ENCODE data around the gene SLC13A4.

SLC13A4 gene

GRCh38 chr7:135658564-135658963, 69.4 kb downstream of the SLC13A4 start:
- Histone ChIP-seq H3K4me3 (ENCODE audit: low read length) (no peak overlapping the region), H4K20me1 (ENCODE audit: insufficient read depth, low read length) (no peaks in the 10 kb centered on the region; the same call in 1 of the 2 replicates), H3K9ac (ENCODE audit: low read length) (no peak overlapping the region), H2AFZ (ENCODE audit: low read depth, low read length) (no peak overlapping the region), H3K4me1 (ENCODE audit: low read length) (peaks cover 13% of the 10 kb centered on the region; the same call in 1 of the 2 replicates), H3K36me3 (replicated peaks; ENCODE audit: low read depth, low read length) (no peaks in the 10 kb centered on the region), H3K4me2 (ENCODE audit: low read length) (no peak overlapping the region), H3K79me2 (ENCODE audit: low read length) (peaks cover 12% of the 10 kb centered on the region), H3K27ac (ENCODE audit: low read length) (no peak overlapping the region), H3K27me3 (ENCODE audit: low read depth, low read length) (no peaks in the 10 kb centered on the region), H3K9me3 (ENCODE audit: insufficient read depth, low read length) (no peaks in the 10 kb centered on the region)
- no peak for TF ChIP-seq CTCF (IDR thresholded peaks at IDR 0.05; ENCODE audit: low read depth, low read length)
- TF ChIP-seq EZH2phosphoT487 (IDR thresholded peaks at IDR 0.05; ENCODE audit: low read depth), result no peak

- no peak overlapping the region for H3K4me2 ChIP-seq (ENCODE audit: low read length)
- no peaks in the 10 kb centered on the region for H3K27me3 ChIP-seq (ENCODE audit: low read depth, low read length)
- H3K4me1 ChIP-seq (ENCODE audit: low read length), result no peaks in the 10 kb centered on the region
- H3K4me3 ChIP-seq (ENCODE audit: low read length), result no peak overlapping the region
- no peak for TF ChIP-seq EZH2phosphoT487 (IDR thresholded peaks at IDR 0.05; ENCODE audit: low read depth)
- TF ChIP-seq CTCF (IDR thresholded peaks at IDR 0.05; ENCODE audit: low read depth, low read length), result no peak
- peaks cover 8% of the 10 kb centered on the region for H3K36me3 ChIP-seq (replicated peaks; ENCODE audit: low read depth, low read length)
- H3K27ac ChIP-seq (ENCODE audit: low read length), result no peak overlapping the region
- H3K79me2 ChIP-seq (ENCODE audit: low read length), result no peaks in the 10 kb centered on the region
- H2AFZ ChIP-seq (ENCODE audit: low read depth, low read length), result no peak overlapping the region
- H3K9me3 ChIP-seq (ENCODE audit: insufficient read depth, low read length), result no peaks in the 10 kb centered on the region
- no peaks in the 10 kb centered on the region for H4K20me1 ChIP-seq (ENCODE audit: insufficient read depth, low read length)
- H3K9ac ChIP-seq (ENCODE audit: low read length), result no peak overlapping the region
Measured at GRCh38 chr7:135653340-135654080, 74.5 kb downstream of the SLC13A4 start.

GRCh38 chr7:135650831-135651573, 77.0 kb downstream of the SLC13A4 start:
- Histone ChIP-seq H3K79me2 (ENCODE audit: low read length) (no peaks in the 10 kb centered on the region), H3K9ac (ENCODE audit: low read length) (no peak overlapping the region), H3K4me1 (ENCODE audit: low read length) (no peaks in the 10 kb centered on the region), H2AFZ (ENCODE audit: low read depth, low read length) (no peak overlapping the region), H3K4me2 (ENCODE audit: low read length) (no peak overlapping the region), H4K20me1 (ENCODE audit: insufficient read depth, low read length) (no peaks in the 10 kb centered on the region), H3K4me3 (ENCODE audit: low read length) (no peak overlapping the region), H3K27ac (ENCODE audit: low read length) (no peak overlapping the region), H3K36me3 (replicated peaks; ENCODE audit: low read depth, low read length) (peaks cover 27% of the 10 kb centered on the region), H3K27me3 (ENCODE audit: low read depth, low read length) (no peaks in the 10 kb centered on the region), H3K9me3 (ENCODE audit: insufficient read depth, low read length) (no peaks in the 10 kb centered on the region)
- TF ChIP-seq EZH2phosphoT487 (IDR thresholded peaks at IDR 0.05; ENCODE audit: low read depth), result no peak
- TF ChIP-seq CTCF (IDR thresholded peaks at IDR 0.05; ENCODE audit: low read depth, low read length), result no peak

GRCh38 chr7:135648235-135648634, 79.8 kb downstream of the SLC13A4 start:
- H3K27ac ChIP-seq (ENCODE audit: low read length), result no peak overlapping the region

More at GRCh38 chr7:135648235-135648634, 79.8 kb downstream of the SLC13A4 start:
- no peak overlapping the region for H3K9ac ChIP-seq (ENCODE audit: low read length)
- no peaks in the 10 kb centered on the region for H3K9me3 ChIP-seq (ENCODE audit: insufficient read depth, low read length)
- no peak overlapping the region for H2AFZ ChIP-seq (ENCODE audit: low read depth, low read length)
- TF ChIP-seq EZH2phosphoT487 (IDR thresholded peaks at IDR 0.05; ENCODE audit: low read depth) (no peak), CTCF (IDR thresholded peaks at IDR 0.05; ENCODE audit: low read depth, low read length) (no peak)
- no peaks in the 10 kb centered on the region for H3K79me2 ChIP-seq (ENCODE audit: low read length)
- no peak overlapping the region for H3K4me2 ChIP-seq (ENCODE audit: low read length)
- H3K36me3 ChIP-seq (replicated peaks; ENCODE audit: low read depth, low read length), result peaks cover 51% of the 10 kb centered on the region
- H4K20me1 ChIP-seq (ENCODE audit: insufficient read depth, low read length), result no peaks in the 10 kb centered on the region
- no peaks in the 10 kb centered on the region for H3K27me3 ChIP-seq (ENCODE audit: low read depth, low read length)
- H3K4me1 ChIP-seq (ENCODE audit: low read length), result no peaks in the 10 kb centered on the region
- no peak overlapping the region for H3K4me3 ChIP-seq (ENCODE audit: low read length)

All from OCI-LY3 (cell line).